Measurements from ENCODE around the gene PLEKHH3. TPM values are rescaled to one million over a fixed set of nuclear protein-coding genes. Genes with fewer than 3 reads are reported as not detected.

The PLEKHH3 gene
- total and polyA plus RNA-seq, 4 donors: 4.2 to 10.3 (median 7.9) TPM

DNA sequence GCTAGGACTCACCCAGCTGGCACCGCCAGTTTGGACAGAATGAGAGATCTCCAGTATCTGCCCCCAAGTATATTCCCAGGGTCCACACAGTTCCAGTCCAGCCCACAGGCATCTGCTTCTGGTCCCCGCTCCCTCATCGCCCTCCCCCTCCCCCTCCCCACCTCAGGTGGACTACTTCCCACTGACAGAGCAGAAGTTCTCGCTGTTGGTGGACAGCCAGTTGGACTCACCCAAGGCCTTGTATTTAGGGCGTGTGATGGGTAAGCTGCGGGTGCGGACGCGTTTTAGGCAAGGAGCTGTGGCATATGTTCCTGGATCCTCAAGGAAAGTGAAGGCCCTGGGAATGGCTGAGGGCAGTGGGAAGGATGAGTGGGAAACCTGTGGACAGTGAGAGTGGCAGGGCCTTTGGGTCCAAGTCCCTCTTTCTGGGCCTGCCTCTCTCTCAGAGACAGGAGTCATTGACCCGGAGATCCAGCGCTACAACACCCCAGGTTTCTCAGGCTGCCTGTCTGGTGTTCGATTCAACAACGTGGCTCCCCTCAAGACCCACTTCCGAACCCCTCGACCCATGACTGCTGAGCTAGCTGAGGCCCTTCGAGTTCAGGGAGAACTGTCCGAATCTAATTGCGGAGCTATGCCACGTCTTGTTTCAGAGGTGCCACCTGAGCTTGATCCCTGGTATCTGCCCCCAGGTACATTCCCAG lies 20.5 kb upstream of the PLEKHH3 start:
- H3K4me1 ChIP-seq (ENCODE audit: control insufficient read depth in 4 of 4, insufficient read depth in 4 of 4, low read length in 3 of 4): no peaks in the 10 kb centered on the region
- no peak overlapping the region for H3K9ac ChIP-seq (ENCODE audit: low read depth in 1 of 2, low read length in 2 of 2)
- no peak for DNase-seq (ENCODE audit: low spot score)
- no peak overlapping the region for H3K27ac ChIP-seq (ENCODE audit: low read depth in 1 of 2, low read length in 2 of 2)
- no peaks in the 10 kb centered on the region for H3K9me3 ChIP-seq (ENCODE audit: control insufficient read depth in 4 of 4, low read length in 3 of 4)
- H3K4me3 ChIP-seq (ENCODE audit: low read depth in 1 of 3, low read length in 3 of 3): no peak overlapping the region
- no peaks in the 10 kb centered on the region for H3K27me3 ChIP-seq (ENCODE audit: control insufficient read depth in 4 of 4, insufficient read depth in 4 of 4, low read length in 3 of 4)
- H3K36me3 ChIP-seq (ENCODE audit: control insufficient read depth in 4 of 4, insufficient read depth in 3 of 4, low read depth in 1 of 4, low read length in 3 of 4): peaks cover 2 to 24% (median 5%) of the 10 kb centered on the region in 4 donors
- TF ChIP-seq FOXA1 (IDR thresholded peaks at IDR 0.05): no peak
- TF ChIP-seq YY1 (IDR thresholded peaks at IDR 0.05): no peak
- no peak for TF ChIP-seq HNF4A (conservative IDR thresholded peaks at IDR 0.05)
- TF ChIP-seq, protein P1, sequence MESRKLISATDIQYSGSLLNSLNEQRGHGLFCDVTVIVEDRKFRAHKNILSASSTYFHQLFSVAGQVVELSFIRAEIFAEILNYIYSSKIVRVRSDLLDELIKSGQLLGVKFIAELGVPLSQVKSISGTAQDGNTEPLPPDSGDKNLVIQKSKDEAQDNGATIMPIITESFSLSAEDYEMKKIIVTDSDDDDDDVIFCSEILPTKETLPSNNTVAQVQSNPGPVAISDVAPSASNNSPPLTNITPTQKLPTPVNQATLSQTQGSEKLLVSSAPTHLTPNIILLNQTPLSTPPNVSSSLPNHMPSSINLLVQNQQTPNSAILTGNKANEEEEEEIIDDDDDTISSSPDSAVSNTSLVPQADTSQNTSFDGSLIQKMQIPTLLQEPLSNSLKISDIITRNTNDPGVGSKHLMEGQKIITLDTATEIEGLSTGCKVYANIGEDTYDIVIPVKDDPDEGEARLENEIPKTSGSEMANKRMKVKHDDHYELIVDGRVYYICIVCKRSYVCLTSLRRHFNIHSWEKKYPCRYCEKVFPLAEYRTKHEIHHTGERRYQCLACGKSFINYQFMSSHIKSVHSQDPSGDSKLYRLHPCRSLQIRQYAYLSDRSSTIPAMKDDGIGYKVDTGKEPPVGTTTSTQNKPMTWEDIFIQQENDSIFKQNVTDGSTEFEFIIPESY (IDR thresholded peaks at IDR 0.05): no peak
- no peak for TF ChIP-seq FOXA2 (IDR thresholded peaks at IDR 0.05)
- 96% methylated on average over 19 of the region's 19 CpGs for WGBS

DNA sequence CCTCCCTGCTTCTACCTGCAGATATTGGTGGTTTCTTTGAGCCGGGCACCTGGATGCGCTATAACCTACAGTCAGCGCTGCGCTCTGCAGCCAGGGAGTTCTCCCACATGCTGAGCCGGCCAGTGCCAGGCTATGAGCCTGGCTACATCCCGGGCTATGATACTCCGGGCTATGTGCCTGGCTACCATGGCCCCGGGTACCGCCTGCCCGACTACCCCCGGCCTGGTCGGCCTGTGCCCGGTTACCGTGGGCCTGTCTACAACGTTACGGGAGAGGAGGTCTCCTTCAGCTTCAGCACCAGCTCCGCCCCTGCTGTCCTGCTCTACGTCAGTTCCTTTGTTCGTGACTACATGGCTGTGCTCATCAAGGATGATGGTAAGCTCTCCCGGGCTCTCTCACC lies 18.7 kb upstream of the PLEKHH3 start:
- H3K4me1 ChIP-seq (ENCODE audit: control insufficient read depth in 4 of 4, insufficient read depth in 4 of 4, low read length in 3 of 4): no peaks in the 10 kb centered on the region
- no peak for DNase-seq (ENCODE audit: low spot score)
- H3K4me3 ChIP-seq (ENCODE audit: low read depth in 1 of 3, low read length in 3 of 3): no peak overlapping the region
- H3K27me3 ChIP-seq (ENCODE audit: control insufficient read depth in 4 of 4, insufficient read depth in 4 of 4, low read length in 3 of 4): no peaks in the 10 kb centered on the region
- 95% methylated on average over 20 of the region's 20 CpGs for WGBS
- no peaks in the 10 kb centered on the region for H3K9me3 ChIP-seq (ENCODE audit: control insufficient read depth in 4 of 4, low read length in 3 of 4)
- no peak overlapping the region for H3K27ac ChIP-seq (ENCODE audit: low read depth in 1 of 2, low read length in 2 of 2)
- no peak overlapping the region for H3K9ac ChIP-seq (ENCODE audit: low read depth in 1 of 2, low read length in 2 of 2)
- H3K36me3 ChIP-seq (ENCODE audit: control insufficient read depth in 4 of 4, insufficient read depth in 3 of 4, low read depth in 1 of 4, low read length in 3 of 4): peaks cover 0 to 8% (median 2%) of the 10 kb centered on the region in 4 donors
- TF ChIP-seq HNF4G (IDR thresholded peaks at IDR 0.05): no peak
- TF ChIP-seq, protein P1 (IDR thresholded peaks at IDR 0.05): no peak
- no peak for TF ChIP-seq YY1 (IDR thresholded peaks at IDR 0.05)
- TF ChIP-seq, protein P2, sequence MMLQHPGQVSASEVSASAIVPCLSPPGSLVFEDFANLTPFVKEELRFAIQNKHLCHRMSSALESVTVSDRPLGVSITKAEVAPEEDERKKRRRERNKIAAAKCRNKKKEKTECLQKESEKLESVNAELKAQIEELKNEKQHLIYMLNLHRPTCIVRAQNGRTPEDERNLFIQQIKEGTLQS (IDR thresholded peaks at IDR 0.05): no peak
- no peak for TF ChIP-seq SP1 (IDR thresholded peaks at IDR 0.05)
- TF ChIP-seq RAD21 (IDR thresholded peaks at IDR 0.05): no peak
- TF ChIP-seq, protein P3, sequence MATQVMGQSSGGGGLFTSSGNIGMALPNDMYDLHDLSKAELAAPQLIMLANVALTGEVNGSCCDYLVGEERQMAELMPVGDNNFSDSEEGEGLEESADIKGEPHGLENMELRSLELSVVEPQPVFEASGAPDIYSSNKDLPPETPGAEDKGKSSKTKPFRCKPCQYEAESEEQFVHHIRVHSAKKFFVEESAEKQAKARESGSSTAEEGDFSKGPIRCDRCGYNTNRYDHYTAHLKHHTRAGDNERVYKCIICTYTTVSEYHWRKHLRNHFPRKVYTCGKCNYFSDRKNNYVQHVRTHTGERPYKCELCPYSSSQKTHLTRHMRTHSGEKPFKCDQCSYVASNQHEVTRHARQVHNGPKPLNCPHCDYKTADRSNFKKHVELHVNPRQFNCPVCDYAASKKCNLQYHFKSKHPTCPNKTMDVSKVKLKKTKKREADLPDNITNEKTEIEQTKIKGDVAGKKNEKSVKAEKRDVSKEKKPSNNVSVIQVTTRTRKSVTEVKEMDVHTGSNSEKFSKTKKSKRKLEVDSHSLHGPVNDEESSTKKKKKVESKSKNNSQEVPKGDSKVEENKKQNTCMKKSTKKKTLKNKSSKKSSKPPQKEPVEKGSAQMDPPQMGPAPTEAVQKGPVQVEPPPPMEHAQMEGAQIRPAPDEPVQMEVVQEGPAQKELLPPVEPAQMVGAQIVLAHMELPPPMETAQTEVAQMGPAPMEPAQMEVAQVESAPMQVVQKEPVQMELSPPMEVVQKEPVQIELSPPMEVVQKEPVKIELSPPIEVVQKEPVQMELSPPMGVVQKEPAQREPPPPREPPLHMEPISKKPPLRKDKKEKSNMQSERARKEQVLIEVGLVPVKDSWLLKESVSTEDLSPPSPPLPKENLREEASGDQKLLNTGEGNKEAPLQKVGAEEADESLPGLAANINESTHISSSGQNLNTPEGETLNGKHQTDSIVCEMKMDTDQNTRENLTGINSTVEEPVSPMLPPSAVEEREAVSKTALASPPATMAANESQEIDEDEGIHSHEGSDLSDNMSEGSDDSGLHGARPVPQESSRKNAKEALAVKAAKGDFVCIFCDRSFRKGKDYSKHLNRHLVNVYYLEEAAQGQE (IDR thresholded peaks at IDR 0.05): no peak
- TF ChIP-seq FOXA1 (IDR thresholded peaks at IDR 0.05): no peak
- no peak for TF ChIP-seq FOXA2 (IDR thresholded peaks at IDR 0.05)
- TF ChIP-seq EGR1 (IDR thresholded peaks at IDR 0.05; ENCODE audit: low read depth in 2 of 2): no peak
- no peak for TF ChIP-seq HNF4A (conservative IDR thresholded peaks at IDR 0.05)
- TF ChIP-seq RXRA (IDR thresholded peaks at IDR 0.05): no peak
- no peak for TF ChIP-seq JUND (IDR thresholded peaks at IDR 0.05)
- TF ChIP-seq, protein P4, sequence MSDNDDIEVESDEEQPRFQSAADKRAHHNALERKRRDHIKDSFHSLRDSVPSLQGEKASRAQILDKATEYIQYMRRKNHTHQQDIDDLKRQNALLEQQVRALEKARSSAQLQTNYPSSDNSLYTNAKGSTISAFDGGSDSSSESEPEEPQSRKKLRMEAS (IDR thresholded peaks at IDR 0.05): no peak
- TF ChIP-seq TAF1 (conservative IDR thresholded peaks at IDR 0.05): no peak
- no peak for TF ChIP-seq NR2F2 (IDR thresholded peaks at IDR 0.05)
- TF ChIP-seq, protein P5, sequence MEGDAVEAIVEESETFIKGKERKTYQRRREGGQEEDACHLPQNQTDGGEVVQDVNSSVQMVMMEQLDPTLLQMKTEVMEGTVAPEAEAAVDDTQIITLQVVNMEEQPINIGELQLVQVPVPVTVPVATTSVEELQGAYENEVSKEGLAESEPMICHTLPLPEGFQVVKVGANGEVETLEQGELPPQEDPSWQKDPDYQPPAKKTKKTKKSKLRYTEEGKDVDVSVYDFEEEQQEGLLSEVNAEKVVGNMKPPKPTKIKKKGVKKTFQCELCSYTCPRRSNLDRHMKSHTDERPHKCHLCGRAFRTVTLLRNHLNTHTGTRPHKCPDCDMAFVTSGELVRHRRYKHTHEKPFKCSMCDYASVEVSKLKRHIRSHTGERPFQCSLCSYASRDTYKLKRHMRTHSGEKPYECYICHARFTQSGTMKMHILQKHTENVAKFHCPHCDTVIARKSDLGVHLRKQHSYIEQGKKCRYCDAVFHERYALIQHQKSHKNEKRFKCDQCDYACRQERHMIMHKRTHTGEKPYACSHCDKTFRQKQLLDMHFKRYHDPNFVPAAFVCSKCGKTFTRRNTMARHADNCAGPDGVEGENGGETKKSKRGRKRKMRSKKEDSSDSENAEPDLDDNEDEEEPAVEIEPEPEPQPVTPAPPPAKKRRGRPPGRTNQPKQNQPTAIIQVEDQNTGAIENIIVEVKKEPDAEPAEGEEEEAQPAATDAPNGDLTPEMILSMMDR (IDR thresholded peaks at IDR 0.05; ENCODE audit: low read depth, low read length, missing input control): no peak
